ENCODE data around the gene EVA1C.

Gene EVA1C

GRCh38 chr21:32515874-32516273 lies 103.4 kb downstream of the EVA1C start:
- no peak for TF ChIP-seq CTCF (IDR thresholded peaks at IDR 0.05; ENCODE audit: low read depth, low read length)
- DNase-seq (ENCODE audit: extremely low read depth, low read depth) = no peak

GRCh38 chr21:32516756-32517649 lies 104.5 kb downstream of the EVA1C start:
- TF ChIP-seq CTCF (IDR thresholded peaks at IDR 0.05; ENCODE audit: low read depth, low read length) = no peak
- peak; percentile 65 for DNase-seq (ENCODE audit: extremely low read depth, low read depth)

- no peak for TF ChIP-seq CTCF (IDR thresholded peaks at IDR 0.05; ENCODE audit: low read depth, low read length)
- no peak for DNase-seq (ENCODE audit: extremely low read depth, low read depth)
Measured at GRCh38 chr21:32519945-32520874, 107.7 kb downstream of the EVA1C start.

GRCh38 chr21:32520875-32521735 lies 108.6 kb downstream of the EVA1C start:
- TF ChIP-seq CTCF (IDR thresholded peaks at IDR 0.05; ENCODE audit: low read depth, low read length) = no peak
- DNase-seq (ENCODE audit: extremely low read depth, low read depth) = peak; percentile 86

DNA sequence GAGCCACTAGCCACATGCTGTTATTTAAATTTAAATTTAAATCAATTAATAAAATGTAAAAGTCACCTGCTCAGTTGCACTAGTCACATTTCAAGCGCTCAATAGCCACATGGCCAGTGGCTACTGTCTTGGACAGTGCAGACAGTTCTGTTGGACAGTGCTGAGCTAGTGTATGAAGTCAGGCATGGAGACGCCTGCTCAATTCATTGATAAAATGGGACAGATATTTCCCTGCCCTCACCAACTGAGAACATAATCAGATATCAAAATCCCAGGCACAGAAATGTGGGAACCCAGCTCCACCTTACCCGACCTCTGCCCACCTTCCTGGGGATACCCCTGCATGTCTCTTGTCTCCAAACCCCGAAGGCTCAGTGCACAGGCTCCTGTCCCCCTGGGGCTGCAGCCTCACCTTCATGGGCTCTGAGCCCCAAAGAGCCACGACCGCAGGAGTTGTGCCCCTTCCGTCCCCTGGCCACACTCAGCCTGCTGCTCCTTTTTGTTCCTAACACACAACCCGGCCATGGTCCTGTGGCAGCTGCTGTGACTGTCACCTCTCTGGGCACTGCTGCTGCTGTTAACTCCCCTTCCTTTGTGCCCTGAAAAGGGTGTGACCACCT lies 109.3 kb downstream of the EVA1C start:
- no peak for DNase-seq (ENCODE audit: extremely low read depth, low read depth)

More for the DNA sequence above, 109.3 kb downstream of the EVA1C start:
- no peak for TF ChIP-seq CTCF (IDR thresholded peaks at IDR 0.05; ENCODE audit: low read depth, low read length)

Measured in AG09319 (cell line).